GM21737 (cell line): ENCODE results near the gene TOMM22.

Experiments used
- ATAC-seq: cut with Tn5 transposase; IDR thresholded peaks from one replicate; pipeline ENCODE4 v1.9.1; 2021; ENCODE audit warnings: mild to moderate bottlenecking, moderate library complexity; ENCODE audit not compliant: unreplicated experiment

TOMM22 gene

GRCh38 chr22:38713921-38714320 is 32.2 kb downstream of the TOMM22 start:
- ATAC-seq: no peak

- no peak for ATAC-seq
These were observed 33.5 kb downstream of the TOMM22 start for GRCh38 chr22:38715176-38715764.

- no peak for ATAC-seq
These were observed 34.1 kb downstream of the TOMM22 start for GRCh38 chr22:38715852-38716251.

- ATAC-seq: no peak
These were observed 34.5 kb downstream of the TOMM22 start for GRCh38 chr22:38716271-38716670.

GRCh38 chr22:38716826-38717225 is 35.1 kb downstream of the TOMM22 start:
- no peak for ATAC-seq

GRCh38 chr22:38717244-38717643 is 35.5 kb downstream of the TOMM22 start:
- no peak for ATAC-seq

- no peak for ATAC-seq
These were observed 36.7 kb downstream of the TOMM22 start for GRCh38 chr22:38718414-38718813.

- ATAC-seq: no peak
These were observed 37.4 kb downstream of the TOMM22 start for GRCh38 chr22:38719196-38719595.

GRCh38 chr22:38720350-38720749 is 38.6 kb downstream of the TOMM22 start:
- no peak for ATAC-seq

- ATAC-seq: no peak
These were observed 39.8 kb downstream of the TOMM22 start for GRCh38 chr22:38721551-38721950.

GRCh38 chr22:38724176-38724575 is 42.4 kb downstream of the TOMM22 start:
- no peak for ATAC-seq

- no peak for ATAC-seq
These were observed 43.3 kb downstream of the TOMM22 start for GRCh38 chr22:38724926-38725571.

- ATAC-seq: no peak
These were observed 44.3 kb downstream of the TOMM22 start for GRCh38 chr22:38725900-38726655.

GRCh38 chr22:38727123-38727522 is 45.4 kb downstream of the TOMM22 start:
- ATAC-seq: no peak

- no peak for ATAC-seq
These were observed 46.0 kb downstream of the TOMM22 start for GRCh38 chr22:38727530-38728451.

- no peak for ATAC-seq
These were observed 47.4 kb downstream of the TOMM22 start for GRCh38 chr22:38728871-38729796.

- no peak for ATAC-seq
These were observed 48.2 kb downstream of the TOMM22 start for GRCh38 chr22:38729946-38730345.

- no peak for ATAC-seq
These were observed 48.7 kb downstream of the TOMM22 start for GRCh38 chr22:38730411-38730871.

GRCh38 chr22:38731703-38732161 is 50.0 kb downstream of the TOMM22 start:
- ATAC-seq: no peak
